BLaER1 treated with 17β-estradiol and CSF1 and Interleukin-3, amounts not matched to agents 10 nM and 100 nM (cell line): ENCODE results near the gene ARHGAP24.
"Not testable (repeated sequence)": the region's sequence is repeated elsewhere in the genome, so short reads cannot be mapped to it uniquely, and the experiment has no call there.

Experiments used
- H3K27ac ChIP-seq, 11 experiments: shearing (Covaris generic); formaldehyde crosslinking; 2 replicates each; pipeline ENCODE4 v1.8.1; 2022
- H3K27me3 ChIP-seq, 11 experiments: shearing (Covaris generic); formaldehyde crosslinking; 2 replicates each; pipeline ENCODE4 v1.8.1; 2022
- H3K36me3 ChIP-seq, 11 experiments: shearing (Covaris generic); formaldehyde crosslinking; 2 replicates each; pipeline ENCODE4 v1.8.1; 2022
- H3K4me1 ChIP-seq, 10 experiments: shearing (Covaris generic); formaldehyde crosslinking; 2 replicates each; pipeline ENCODE4 v1.8.1; 2022
- H3K4me2 ChIP-seq, 11 experiments: shearing (Covaris generic); formaldehyde crosslinking; 2 replicates each; pipeline ENCODE4 v1.8.1; 2022
- H3K4me3 ChIP-seq, 10 experiments: shearing (Covaris generic); formaldehyde crosslinking; 2 replicates each; pipeline ENCODE4 v1.8.1; 2022
- H3K9ac ChIP-seq, 11 experiments: shearing (Covaris generic); formaldehyde crosslinking; 2 replicates each; pipeline ENCODE4 v1.8.1; 2022
- H3K9me3 ChIP-seq, 11 experiments: shearing (Covaris generic); formaldehyde crosslinking; replicated peaks in 1 of 11; 2 replicates each; pipeline ENCODE4 v1.8.1; 2022
- H4K20me1 ChIP-seq, 11 experiments: shearing (Covaris generic); formaldehyde crosslinking; 2 replicates each; pipeline ENCODE4 v1.8.1; 2022
- Cebpa-rat ChIP-seq, 11 experiments: shearing (Covaris generic); IDR thresholded peaks; 2 replicates each; pipeline ENCODE4 v1.8.1; 2022

ARHGAP24 gene

GRCh38 chr4:86019362-86019761 is 544.4 kb downstream of the ARHGAP24 start:
- no peaks in the 10 kb centered on the region for H3K36me3 ChIP-seq
- no peak overlapping the region for H3K9ac ChIP-seq
- H3K27ac ChIP-seq = no peak overlapping the region
- H3K4me3 ChIP-seq = no peak overlapping the region
- peaks cover 6 to 19% (median 9%) of the 10 kb centered on the region in 11 experiments; a peak in 16 of 22 replicates for H3K9me3 ChIP-seq
- no peak for TF ChIP-seq Cebpa-rat (IDR thresholded peaks at IDR 0.05)
- H3K4me2 ChIP-seq = no peak overlapping the region
- no peaks in the 10 kb centered on the region for H4K20me1 ChIP-seq
- H3K4me1 ChIP-seq = peaks cover 16 to 22% (median 18%) of the 10 kb centered on the region in 10 experiments
- no peaks in the 10 kb centered on the region for H3K27me3 ChIP-seq

GRCh38 chr4:86019906-86020305 is 545.0 kb downstream of the ARHGAP24 start:
- H3K4me3 ChIP-seq = no peak overlapping the region

GRCh38 chr4:86021671-86022070 is 546.7 kb downstream of the ARHGAP24 start:
- H4K20me1 ChIP-seq, H3K36me3 ChIP-seq, H3K4me2 ChIP-seq, H3K27ac ChIP-seq, H3K4me3 ChIP-seq, H3K27me3 ChIP-seq, H3K9ac ChIP-seq: not testable (repeated sequence)
- Histone ChIP-seq H3K4me1 (peaks cover 13 to 21% (median 18%) of the 10 kb centered on the region in 10 experiments), H3K9me3 (peaks cover 6 to 19% (median 9%) of the 10 kb centered on the region in 11 experiments; a peak in 16 of 22 replicates)

More at GRCh38 chr4:86019906-86020305, 545.0 kb downstream of the ARHGAP24 start:
- no peak for TF ChIP-seq Cebpa-rat (IDR thresholded peaks at IDR 0.05)
- H3K9me3 ChIP-seq = peaks cover 6 to 19% (median 9%) of the 10 kb centered on the region in 11 experiments; a peak in 16 of 22 replicates
- no peaks in the 10 kb centered on the region for H3K36me3 ChIP-seq
- no peak overlapping the region for H3K27ac ChIP-seq
- H3K27me3 ChIP-seq = no peaks in the 10 kb centered on the region
- peaks cover 16 to 22% (median 18%) of the 10 kb centered on the region in 10 experiments for H3K4me1 ChIP-seq
- no peak overlapping the region for H3K4me2 ChIP-seq
- H3K9ac ChIP-seq = no peak overlapping the region
- no peaks in the 10 kb centered on the region for H4K20me1 ChIP-seq

GRCh38 chr4:86026720-86027119 is 551.8 kb downstream of the ARHGAP24 start:
- H3K9ac ChIP-seq = no peak overlapping the region
- H3K4me1 ChIP-seq = peaks cover 13 to 25% (median 19%) of the 10 kb centered on the region in 10 experiments
- no peak overlapping the region for H3K4me2 ChIP-seq
- peaks cover 3 to 10% (median 5%) of the 10 kb centered on the region in 11 experiments; a peak in 16 of 22 replicates for H3K9me3 ChIP-seq
- no peak overlapping the region for H3K27ac ChIP-seq
- TF ChIP-seq Cebpa-rat (IDR thresholded peaks at IDR 0.05) = no peak
- H3K27me3 ChIP-seq = no peaks in the 10 kb centered on the region
- no peaks in the 10 kb centered on the region for H4K20me1 ChIP-seq
- no peaks in the 10 kb centered on the region for H3K36me3 ChIP-seq
- H3K4me3 ChIP-seq = no peak overlapping the region

GRCh38 chr4:86031927-86032326 is 557.0 kb downstream of the ARHGAP24 start:
- Histone ChIP-seq H3K4me2 (peak overlapping the region; percentile 57 to 86 (median 70); a peak in 20 of 22 replicates), H3K9me3 (no peaks in the 10 kb centered on the region), H3K4me3 (no peak overlapping the region), H4K20me1 (no peaks in the 10 kb centered on the region), H3K27me3 (no peaks in the 10 kb centered on the region), H3K9ac (peak overlapping the region in 6 of 11 experiments; percentile 2 to 54 (median 46); a peak in 7 of 22 replicates), H3K27ac (peak overlapping the region in 9 of 11 experiments; percentile 57 to 79 (median 67); a peak in 17 of 22 replicates), H3K36me3 (no peaks in the 10 kb centered on the region), H3K4me1 (peaks cover 30 to 40% (median 34%) of the 10 kb centered on the region in 10 experiments)
- TF ChIP-seq Cebpa-rat (IDR thresholded peaks at IDR 0.05) = no peak; a peak in 1 of 22 replicates

GRCh38 chr4:86032476-86033022 is 557.6 kb downstream of the ARHGAP24 start:
- TF ChIP-seq Cebpa-rat (IDR thresholded peaks at IDR 0.05) = peak in 2 of 11 experiments; percentile 21 to 25; a peak in 5 of 22 replicates
- H3K9me3 ChIP-seq = no peaks in the 10 kb centered on the region
- H4K20me1 ChIP-seq = no peaks in the 10 kb centered on the region
- H3K27me3 ChIP-seq = no peaks in the 10 kb centered on the region
- peak overlapping the region in 9 of 11 experiments; percentile 2 to 54 (median 45); a peak in 15 of 22 replicates for H3K9ac ChIP-seq
- H3K4me2 ChIP-seq = peak overlapping the region; percentile 57 to 86 (median 70)
- peak overlapping the region in 1 of 10 experiments; percentile 24; a peak in 4 of 20 replicates for H3K4me3 ChIP-seq
- peak overlapping the region in 9 of 11 experiments; percentile 57 to 79 (median 67); a peak in 18 of 22 replicates for H3K27ac ChIP-seq
- no peaks in the 10 kb centered on the region for H3K36me3 ChIP-seq
- peaks cover 35 to 45% (median 38%) of the 10 kb centered on the region in 10 experiments for H3K4me1 ChIP-seq

- H3K9me3 ChIP-seq = no peaks in the 10 kb centered on the region
- no peaks in the 10 kb centered on the region for H4K20me1 ChIP-seq
- peak overlapping the region in 1 of 10 experiments; percentile 24; a peak in 3 of 20 replicates for H3K4me3 ChIP-seq
- peak overlapping the region; percentile 57 to 86 (median 70) for H3K4me2 ChIP-seq
- H3K27ac ChIP-seq = peak overlapping the region in 9 of 11 experiments; percentile 57 to 79 (median 67); a peak in 18 of 22 replicates
- no peaks in the 10 kb centered on the region for H3K27me3 ChIP-seq
- H3K4me1 ChIP-seq = peaks cover 35 to 45% (median 40%) of the 10 kb centered on the region in 10 experiments
- no peaks in the 10 kb centered on the region for H3K36me3 ChIP-seq
- H3K9ac ChIP-seq = peak overlapping the region in 8 of 11 experiments; percentile 20 to 54 (median 46); a peak in 10 of 22 replicates
- 0 out of 22 replicates have a peak, but pooled peaks of 1 of the 11 experiments have one; percentile 4 for TF ChIP-seq Cebpa-rat (IDR thresholded peaks at IDR 0.05)
Measured at GRCh38 chr4:86033171-86033570, 558.2 kb downstream of the ARHGAP24 start.

- Histone ChIP-seq H3K36me3 (no peaks in the 10 kb centered on the region), H3K4me1 (peaks cover 35 to 45% (median 40%) of the 10 kb centered on the region in 10 experiments), H3K4me2 (no peak overlapping the region), H4K20me1 (no peaks in the 10 kb centered on the region), H3K27me3 (no peaks in the 10 kb centered on the region), H3K4me3 (no peak overlapping the region), H3K9me3 (no peaks in the 10 kb centered on the region), H3K9ac (no peak overlapping the region), H3K27ac (no peak overlapping the region)
- no peak for TF ChIP-seq Cebpa-rat (IDR thresholded peaks at IDR 0.05)
Measured at GRCh38 chr4:86034616-86035015, 559.7 kb downstream of the ARHGAP24 start.

- H3K4me1 ChIP-seq = peaks cover 35 to 45% (median 40%) of the 10 kb centered on the region in 10 experiments
- no peak overlapping the region for H3K9ac ChIP-seq
- no peaks in the 10 kb centered on the region for H3K9me3 ChIP-seq
- no peaks in the 10 kb centered on the region for H4K20me1 ChIP-seq
- H3K4me2 ChIP-seq = peak overlapping the region in 6 of 11 experiments; percentile 15 to 70 (median 59); a peak in 10 of 22 replicates
- no peaks in the 10 kb centered on the region for H3K36me3 ChIP-seq
- H3K27me3 ChIP-seq = no peaks in the 10 kb centered on the region
- peak overlapping the region in 1 of 11 experiments; percentile 64; a peak in 2 of 22 replicates for H3K27ac ChIP-seq
- no peak overlapping the region for H3K4me3 ChIP-seq
- TF ChIP-seq Cebpa-rat (IDR thresholded peaks at IDR 0.05) = no peak
Measured at GRCh38 chr4:86035688-86036087, 560.7 kb downstream of the ARHGAP24 start.
